Central memory CD8-positive, alpha-beta T cell (primary cell): Measurements from ENCODE around the gene SECISBP2L.
"Not testable (repeated sequence)": the region's sequence is repeated elsewhere in the genome, so short reads cannot be mapped to it uniquely, and the experiment has no call there.

ENCODE experiments used
- ATAC-seq: fragments of 150-1000 bp; cut with Tn5 transposase; replicated peaks from 2 replicates; pipeline ENCODE4 v1.10.0; 2022; ENCODE audit warnings: mild to moderate bottlenecking, moderate FRiP score, moderate number of reproducible peaks; ENCODE audit not compliant: poor library complexity, severe bottlenecking; ENCODE audit errors: extremely low read depth
- DNase-seq, 2 donors: peaks; one replicate each; pipeline ENCODE4 v3.0.0; 2021; ENCODE audit warnings: low spot score in 2 of 2
- H3K27ac Mint-ChIP-seq: one replicate; pipeline ENCODE4 v1.8.0; 2022; ENCODE audit warnings: low read depth, mild to moderate bottlenecking, moderate library complexity, mixed read lengths
- H3K27me3 Mint-ChIP-seq: one replicate; pipeline ENCODE4 v1.8.0; 2022; ENCODE audit warnings: mixed read lengths
- H3K36me3 Mint-ChIP-seq: one replicate; pipeline ENCODE4 v1.8.0; 2022; ENCODE audit warnings: mild to moderate bottlenecking, moderate library complexity, mixed read lengths; ENCODE audit not compliant: insufficient read depth
- H3K4me1 Mint-ChIP-seq: one replicate; pipeline ENCODE4 v1.8.0; 2022; ENCODE audit warnings: mixed read lengths
- H3K4me3 Mint-ChIP-seq: one replicate; pipeline ENCODE4 v1.8.0; 2022; ENCODE audit warnings: mild to moderate bottlenecking, moderate library complexity, mixed read lengths
- H3K9me3 Mint-ChIP-seq: one replicate; pipeline ENCODE4 v1.8.0; 2022; ENCODE audit warnings: mixed read lengths

SECISBP2L gene

GRCh38 chr15:48984021-48984710 is 62.1 kb downstream of the SECISBP2L start:
- Mint-ChIP-seq H3K9me3 (no peaks in the 10 kb centered on the region), H3K4me3 (no peak overlapping the region), H3K4me1 (no peaks in the 10 kb centered on the region), H3K27me3 (peaks cover 35% of the 10 kb centered on the region), H3K36me3 (peaks cover 6% of the 10 kb centered on the region), H3K27ac (no peak overlapping the region)
- ATAC-seq: no peak
- no peak for DNase-seq

- H3K36me3 Mint-ChIP-seq: peaks cover 3% of the 10 kb centered on the region
- no peaks in the 10 kb centered on the region for H3K4me1 Mint-ChIP-seq
- H3K27ac Mint-ChIP-seq: no peak overlapping the region
- no peak for DNase-seq
- no peak overlapping the region for H3K4me3 Mint-ChIP-seq
- H3K27me3 Mint-ChIP-seq: peaks cover 35% of the 10 kb centered on the region
- H3K9me3 Mint-ChIP-seq: no peaks in the 10 kb centered on the region
- no peak for ATAC-seq
These were observed 62.9 kb downstream of the SECISBP2L start for GRCh38 chr15:48983300-48983699.

- H3K27ac Mint-ChIP-seq: no peak overlapping the region
- H3K27me3 Mint-ChIP-seq: peaks cover 35% of the 10 kb centered on the region
- ATAC-seq (no peak), DNase-seq (no peak)
- H3K36me3 Mint-ChIP-seq: no peaks in the 10 kb centered on the region
- H3K9me3 Mint-ChIP-seq: no peaks in the 10 kb centered on the region
- H3K4me3 Mint-ChIP-seq: no peak overlapping the region
- H3K4me1 Mint-ChIP-seq: no peaks in the 10 kb centered on the region
These were observed 64.3 kb downstream of the SECISBP2L start for GRCh38 chr15:48981941-48982340.

- no peak overlapping the region for H3K27ac Mint-ChIP-seq
- peaks cover 45% of the 10 kb centered on the region for H3K27me3 Mint-ChIP-seq
- no peak overlapping the region for H3K4me3 Mint-ChIP-seq
- H3K36me3 Mint-ChIP-seq: no peaks in the 10 kb centered on the region
- H3K9me3 Mint-ChIP-seq: no peaks in the 10 kb centered on the region
- no peaks in the 10 kb centered on the region for H3K4me1 Mint-ChIP-seq
- ATAC-seq (no peak), DNase-seq (no peak)
These were observed 67.6 kb downstream of the SECISBP2L start for GRCh38 chr15:48978638-48979037.

GRCh38 chr15:48976444-48977088 is 69.7 kb downstream of the SECISBP2L start:
- DNase-seq (no peak), ATAC-seq (no peak)
- H3K9me3 Mint-ChIP-seq: no peaks in the 10 kb centered on the region
- no peaks in the 10 kb centered on the region for H3K36me3 Mint-ChIP-seq
- H3K27me3 Mint-ChIP-seq: peaks cover 46% of the 10 kb centered on the region
- H3K4me3 Mint-ChIP-seq: peak overlapping the region; percentile 44
- no peak overlapping the region for H3K27ac Mint-ChIP-seq
- no peaks in the 10 kb centered on the region for H3K4me1 Mint-ChIP-seq

- no peak overlapping the region for H3K27ac Mint-ChIP-seq
- peaks cover 45% of the 10 kb centered on the region for H3K27me3 Mint-ChIP-seq
- no peaks in the 10 kb centered on the region for H3K4me1 Mint-ChIP-seq
- ATAC-seq (peak; percentile 96), DNase-seq (peak; percentile 44 to 58)
- no peaks in the 10 kb centered on the region for H3K9me3 Mint-ChIP-seq
- H3K36me3 Mint-ChIP-seq: no peaks in the 10 kb centered on the region
- peak overlapping the region; percentile 44 for H3K4me3 Mint-ChIP-seq
These were observed 70.5 kb downstream of the SECISBP2L start for GRCh38 chr15:48975472-48976419.

- H3K27me3 Mint-ChIP-seq: peaks cover 45% of the 10 kb centered on the region
- no peak for ATAC-seq
- H3K4me1 Mint-ChIP-seq: no peaks in the 10 kb centered on the region
- H3K36me3 Mint-ChIP-seq: no peaks in the 10 kb centered on the region
- DNase-seq: no peak
- H3K4me3 Mint-ChIP-seq: peak overlapping the region; percentile 10
- H3K9me3 Mint-ChIP-seq: no peaks in the 10 kb centered on the region
- no peak overlapping the region for H3K27ac Mint-ChIP-seq
These were observed 71.4 kb downstream of the SECISBP2L start for GRCh38 chr15:48974882-48975281.

- Mint-ChIP-seq H3K4me3 (no peak overlapping the region), H3K36me3 (no peaks in the 10 kb centered on the region), H3K27me3 (peaks cover 44% of the 10 kb centered on the region), H3K4me1 (no peaks in the 10 kb centered on the region), H3K9me3 (no peaks in the 10 kb centered on the region), H3K27ac (no peak overlapping the region)
- no peak for DNase-seq
- ATAC-seq: no peak
These were observed 73.3 kb downstream of the SECISBP2L start for GRCh38 chr15:48972750-48973503.

- H3K27ac Mint-ChIP-seq, H3K9me3 Mint-ChIP-seq, H3K36me3 Mint-ChIP-seq, H3K4me3 Mint-ChIP-seq, DNase-seq, ATAC-seq: not testable (repeated sequence)
- H3K4me1 Mint-ChIP-seq: peaks cover 14% of the 10 kb centered on the region
- peaks cover 56% of the 10 kb centered on the region for H3K27me3 Mint-ChIP-seq
These were observed 75.3 kb downstream of the SECISBP2L start for GRCh38 chr15:48970926-48971325.

- Mint-ChIP-seq H3K4me3 (no peak overlapping the region), H3K9me3 (no peaks in the 10 kb centered on the region), H3K27me3 (peaks cover 68% of the 10 kb centered on the region), H3K27ac (no peak overlapping the region), H3K4me1 (peaks cover 33% of the 10 kb centered on the region), H3K36me3 (peaks cover 2% of the 10 kb centered on the region)
- ATAC-seq: no peak
- no peak for DNase-seq
These were observed 78.2 kb downstream of the SECISBP2L start for GRCh38 chr15:48968066-48968465.

GRCh38 chr15:48967336-48967735 is 78.9 kb downstream of the SECISBP2L start:
- H3K4me3 Mint-ChIP-seq: no peak overlapping the region
- H3K4me1 Mint-ChIP-seq: peaks cover 33% of the 10 kb centered on the region
- no peaks in the 10 kb centered on the region for H3K9me3 Mint-ChIP-seq
- DNase-seq (no peak), ATAC-seq (no peak)
- H3K27ac Mint-ChIP-seq: no peak overlapping the region
- H3K27me3 Mint-ChIP-seq: peaks cover 63% of the 10 kb centered on the region
- H3K36me3 Mint-ChIP-seq: peaks cover 2% of the 10 kb centered on the region
